Stimulated activated CD8-positive, alpha-beta memory T cell treated with anti-CD3 and anti-CD28 coated beads, Interleukin-4, amount 100 ng/mL, for 4 hours (primary cell): ENCODE results near the gene ZFP28.

Source experiments
- DNase-seq, 2 donors: peaks; one replicate each; pipeline ENCODE4 v3.0.0-alpha.2; 2020; ENCODE audit warnings: low read depth in 2 of 2, low spot score in 1 of 2

ZFP28 gene

DNA sequence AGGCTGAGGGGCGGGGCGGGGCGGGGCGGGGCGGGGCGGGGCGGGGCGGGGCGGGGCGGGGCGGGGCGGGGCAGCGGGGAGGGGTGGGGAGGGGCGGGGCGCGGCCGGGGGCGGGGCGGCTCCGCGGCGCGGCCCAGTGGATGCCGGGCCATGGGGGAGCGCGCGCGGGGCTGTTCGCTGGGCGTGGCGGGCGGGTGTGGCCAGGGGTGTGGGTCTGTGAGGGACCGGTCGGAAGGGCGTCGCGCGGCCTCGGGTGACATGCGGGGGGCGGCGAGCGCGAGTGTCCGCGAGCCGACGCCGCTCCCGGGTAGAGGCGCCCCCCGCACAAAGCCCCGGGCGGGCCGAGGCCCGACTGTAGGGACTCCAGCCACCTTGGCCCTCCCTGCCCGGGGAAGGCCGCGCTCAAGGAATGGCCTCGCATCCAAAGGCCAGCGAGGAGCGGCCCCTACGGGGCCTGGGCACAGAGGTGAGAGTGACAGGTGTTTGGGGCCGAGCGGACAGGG, at the start of gene ZFP28:
Gene ZFP28, plus strand, starts transcription at position 188 of the 503 bp plus-strand sequence. Its CDS starts 71 bp downstream, at position 259.
- peak; percentile 35 to 46 for DNase-seq

DNA sequence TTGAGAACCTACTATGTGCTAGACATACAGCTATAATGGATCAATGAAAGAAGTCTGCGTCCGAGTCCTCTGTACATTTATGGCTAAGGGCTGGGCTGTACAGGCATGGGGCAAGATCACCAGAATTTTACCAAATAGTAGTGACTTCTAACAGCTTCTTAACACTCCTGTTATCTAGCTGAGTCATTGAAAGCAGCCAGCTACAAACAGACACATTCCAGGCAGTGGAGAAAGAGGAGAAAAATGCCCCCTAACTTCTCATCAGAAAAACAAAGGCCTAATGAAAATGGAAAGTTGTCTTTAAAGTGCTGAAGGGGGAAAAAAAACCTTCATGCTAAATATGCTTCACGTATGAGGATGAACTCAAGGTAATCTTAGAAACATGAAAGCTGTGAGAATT, 47.3 kb upstream of the ZFP28 start:
- DNase-seq: no peak

DNA sequence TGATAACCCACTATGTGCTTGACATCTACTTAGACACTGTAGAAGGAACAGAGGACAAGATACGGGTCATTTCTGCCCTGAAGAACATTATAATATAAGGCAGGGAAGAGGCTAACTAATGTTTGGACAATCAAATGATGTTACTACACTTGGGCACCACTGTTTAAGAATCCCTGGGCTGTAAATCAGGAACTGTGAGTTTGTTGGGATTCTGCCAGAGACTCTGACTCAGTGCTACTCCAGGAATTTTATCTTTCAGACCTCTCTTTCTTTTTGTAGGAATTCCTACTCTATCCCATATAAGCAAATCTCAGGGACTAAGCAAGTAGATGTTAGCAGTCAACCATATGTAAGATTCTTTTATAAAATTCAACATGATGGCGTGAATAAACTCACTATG, 34.2 kb upstream of the ZFP28 start:
- DNase-seq: no peak

DNA sequence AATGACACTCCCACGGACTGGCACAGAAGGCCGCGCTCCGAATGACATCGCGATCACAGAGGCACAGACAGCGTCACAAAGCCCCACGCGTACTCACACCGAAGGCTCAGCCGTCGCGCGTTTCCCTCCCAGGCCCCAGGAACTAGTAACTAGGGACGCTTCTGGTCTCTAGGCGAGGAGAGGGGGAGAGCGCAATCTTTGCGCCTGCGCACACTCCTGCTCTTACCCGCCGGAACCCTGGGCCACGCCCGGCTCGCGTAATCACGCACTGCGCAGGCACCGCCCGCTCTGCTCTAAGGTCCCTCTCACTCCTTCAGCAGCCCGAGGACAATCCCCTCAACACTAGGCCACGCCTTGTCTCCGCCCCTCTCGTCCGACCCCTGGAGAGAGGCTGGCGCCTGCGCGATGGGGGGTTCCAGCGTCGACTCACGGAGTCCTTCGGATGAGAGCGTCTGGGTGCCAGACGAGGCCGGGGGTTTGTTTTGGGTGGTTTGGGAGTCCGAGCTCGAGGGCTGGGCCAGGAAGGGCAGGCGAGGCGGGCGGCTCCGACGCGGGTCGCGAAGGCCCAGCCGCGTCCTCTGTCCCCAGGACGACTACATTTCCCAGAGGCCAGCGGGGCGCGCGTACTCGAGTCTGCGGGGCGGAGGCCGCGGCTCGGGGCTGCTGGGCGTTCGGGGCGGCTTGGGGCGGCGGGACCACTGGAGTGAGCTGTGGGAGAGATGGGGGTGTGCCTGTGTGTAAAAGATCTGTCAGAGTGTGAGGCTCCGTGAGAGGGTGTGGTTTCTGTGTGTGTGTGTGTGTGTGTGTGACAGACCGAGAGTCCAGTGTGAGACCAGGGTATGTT, 31.1 kb upstream of the ZFP28 start, which contains the start of gene ZNF471:
Gene ZNF471, plus strand, starts transcription at position 410 of the 844 bp plus-strand sequence. CDS start 3,717 bp downstream, outside the sequence.
- peak; percentile 47 to 79 for DNase-seq

DNA sequence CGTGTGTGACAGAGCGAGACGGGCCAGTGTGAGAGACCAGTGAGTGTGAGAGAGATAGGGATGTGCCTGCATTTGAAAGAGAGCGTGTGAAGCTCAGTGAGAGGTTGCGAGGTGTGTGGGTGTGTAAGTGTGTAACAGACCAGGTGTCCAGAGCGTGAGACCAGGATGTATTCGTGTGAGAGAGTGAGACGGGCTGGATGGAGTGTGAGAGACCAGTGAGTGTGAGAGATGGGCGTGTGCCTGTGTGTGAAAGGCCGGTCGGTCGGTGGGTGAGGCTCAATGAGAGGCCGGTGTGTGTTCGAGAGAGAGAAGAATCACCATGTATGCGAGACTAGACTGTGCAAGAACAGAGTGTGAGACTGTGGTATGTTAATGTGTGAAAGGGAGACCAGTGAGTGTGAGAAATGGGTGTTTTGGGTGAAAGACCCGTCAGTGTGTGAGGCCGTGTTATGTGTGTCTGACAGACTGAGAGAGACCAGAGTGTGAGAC, 30.4 kb upstream of the ZFP28 start:
- DNase-seq: no peak

DNA sequence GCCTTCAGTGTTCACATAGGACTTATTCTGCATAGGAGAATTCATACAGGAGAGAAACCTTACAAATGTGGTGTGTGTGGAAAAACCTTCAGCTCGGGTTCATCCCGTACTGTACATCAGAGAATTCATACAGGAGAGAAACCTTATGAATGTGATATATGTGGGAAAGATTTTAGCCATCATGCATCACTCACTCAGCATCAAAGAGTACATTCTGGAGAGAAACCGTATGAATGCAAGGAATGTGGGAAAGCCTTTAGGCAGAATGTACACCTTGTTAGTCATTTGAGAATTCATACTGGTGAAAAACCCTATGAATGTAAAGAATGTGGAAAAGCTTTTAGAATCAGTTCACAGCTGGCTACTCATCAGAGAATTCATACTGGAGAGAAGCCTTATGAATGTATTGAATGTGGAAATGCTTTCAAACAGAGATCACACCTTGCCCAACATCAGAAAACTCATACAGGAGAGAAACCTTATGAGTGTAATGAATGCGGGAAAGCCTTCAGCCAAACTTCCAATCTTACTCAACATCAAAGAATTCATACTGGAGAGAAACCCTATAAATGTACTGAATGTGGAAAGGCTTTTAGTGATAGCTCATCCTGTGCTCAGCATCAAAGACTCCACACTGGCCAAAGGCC, 13.4 kb upstream of the ZFP28 start:
- DNase-seq: no peak

DNA sequence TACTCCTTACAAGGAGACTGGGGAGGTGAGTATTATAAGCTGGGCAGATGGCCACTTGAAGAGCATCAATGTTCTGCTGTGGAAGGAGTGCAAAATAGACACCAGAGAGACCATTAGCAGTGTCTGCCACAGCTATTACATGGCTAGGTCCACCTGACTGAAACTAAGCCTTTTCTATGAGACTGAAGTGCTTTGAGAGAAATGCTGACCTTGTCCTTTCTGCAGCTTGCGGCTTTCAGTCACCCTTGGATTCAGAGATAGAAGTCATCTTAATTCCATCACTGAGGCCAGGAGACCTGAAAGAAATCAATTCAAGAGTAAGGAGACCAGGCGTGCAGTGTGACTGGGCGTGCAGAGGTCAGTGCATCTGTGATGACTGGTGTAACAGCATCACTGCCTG, 1.3 kb upstream of the ZFP28 start:
- no peak for DNase-seq

DNA sequence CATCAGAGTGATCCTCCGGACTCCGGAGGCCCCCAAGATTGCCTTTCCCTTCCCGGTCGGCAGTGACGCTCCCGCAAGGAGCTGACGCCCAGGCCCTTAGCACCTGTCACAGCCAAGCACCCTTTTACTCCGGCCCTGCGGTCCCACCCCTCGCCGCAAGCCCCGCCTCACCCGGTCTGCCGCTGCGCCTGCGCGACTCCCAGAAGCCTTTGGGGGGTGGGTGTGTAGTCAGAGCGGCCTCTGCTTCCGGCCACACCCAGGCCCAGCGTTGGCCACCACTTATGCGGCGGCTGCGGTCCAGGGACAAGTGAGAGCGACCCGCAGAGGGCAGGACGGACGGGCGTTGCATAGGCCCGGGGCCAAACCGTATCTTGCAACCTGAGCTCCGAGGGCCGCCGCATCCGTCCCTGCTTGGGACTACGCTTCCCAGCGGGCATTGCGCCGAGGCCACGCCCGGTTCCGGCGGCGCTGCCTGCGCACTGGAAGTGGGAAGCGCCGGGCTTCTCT, 441 bp upstream of the ZFP28 start:
- peak; percentile 79 to 80 for DNase-seq

DNA sequence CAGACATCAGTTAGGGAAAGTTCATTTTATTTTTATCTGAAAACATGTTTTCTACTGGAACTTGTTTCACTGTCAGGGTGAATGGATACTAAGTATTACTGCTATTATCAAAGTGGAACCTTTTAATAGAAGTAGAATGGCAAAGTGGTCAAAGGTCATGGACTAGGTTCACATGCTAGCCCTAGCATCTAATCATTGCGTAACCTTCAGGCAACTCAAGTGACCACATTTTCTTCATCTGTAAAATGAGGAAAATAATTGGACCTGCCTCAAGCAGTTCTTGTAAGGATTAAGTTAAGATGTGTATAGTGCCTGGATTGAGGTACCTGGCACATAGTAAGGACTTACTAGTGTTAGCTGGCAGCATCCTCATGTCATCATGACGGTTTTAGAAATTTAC, 5.0 kb downstream of the ZFP28 start:
- DNase-seq: no peak

DNA sequence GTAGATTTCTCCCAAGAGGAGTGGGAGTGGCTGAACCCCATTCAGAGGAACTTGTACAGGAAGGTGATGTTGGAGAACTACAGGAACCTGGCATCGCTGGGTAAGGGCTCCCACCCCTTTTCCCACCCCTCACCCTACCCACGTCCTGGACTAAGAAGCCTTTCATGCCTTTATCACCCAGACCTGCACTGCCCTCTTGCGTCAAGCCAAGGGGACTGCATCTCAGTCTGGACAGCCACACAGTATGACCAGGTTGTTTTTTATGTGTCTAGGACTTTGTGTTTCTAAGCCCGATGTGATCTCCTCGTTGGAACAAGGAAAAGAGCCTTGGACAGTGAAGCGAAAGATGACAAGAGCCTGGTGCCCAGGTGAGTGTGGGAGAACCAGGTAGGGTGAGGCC, 8.8 kb downstream of the ZFP28 start:
- DNase-seq: no peak

DNA sequence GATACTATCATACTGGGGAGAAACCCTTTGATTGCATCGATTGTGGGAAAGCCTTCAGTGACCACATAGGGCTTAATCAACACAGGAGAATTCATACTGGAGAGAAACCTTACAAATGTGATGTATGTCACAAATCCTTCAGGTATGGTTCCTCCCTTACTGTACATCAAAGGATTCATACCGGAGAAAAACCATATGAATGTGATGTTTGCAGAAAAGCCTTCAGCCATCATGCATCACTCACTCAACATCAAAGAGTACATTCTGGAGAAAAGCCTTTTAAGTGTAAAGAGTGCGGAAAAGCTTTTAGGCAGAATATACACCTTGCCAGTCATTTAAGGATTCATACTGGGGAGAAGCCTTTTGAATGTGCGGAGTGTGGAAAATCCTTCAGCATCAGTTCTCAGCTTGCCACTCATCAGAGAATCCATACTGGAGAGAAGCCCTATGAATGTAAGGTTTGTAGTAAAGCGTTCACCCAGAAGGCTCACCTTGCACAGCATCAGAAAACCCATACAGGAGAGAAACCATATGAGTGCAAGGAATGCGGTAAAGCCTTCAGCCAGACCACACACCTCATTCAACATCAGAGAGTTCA, 15.6 kb downstream of the ZFP28 start:
- no peak for DNase-seq

DNA sequence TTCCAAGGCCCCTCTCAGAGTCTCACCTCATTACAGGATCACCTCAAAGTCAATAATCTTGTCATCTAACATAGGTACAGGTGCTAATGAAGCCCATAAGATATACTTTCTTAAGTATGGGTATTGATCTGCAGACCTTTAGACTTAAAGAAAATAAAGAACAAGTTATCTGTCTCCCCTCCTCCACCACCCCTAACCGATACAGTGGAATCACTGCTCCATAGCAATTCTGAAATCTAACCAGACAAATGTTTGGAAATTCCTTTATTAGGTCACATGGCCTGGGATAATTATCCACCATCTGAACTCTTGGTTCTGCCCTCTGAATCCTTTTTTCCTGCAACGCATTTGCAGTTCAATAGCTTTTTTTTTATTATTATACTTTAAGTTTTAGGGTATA, 24.0 kb downstream of the ZFP28 start:
- no peak for DNase-seq

DNA sequence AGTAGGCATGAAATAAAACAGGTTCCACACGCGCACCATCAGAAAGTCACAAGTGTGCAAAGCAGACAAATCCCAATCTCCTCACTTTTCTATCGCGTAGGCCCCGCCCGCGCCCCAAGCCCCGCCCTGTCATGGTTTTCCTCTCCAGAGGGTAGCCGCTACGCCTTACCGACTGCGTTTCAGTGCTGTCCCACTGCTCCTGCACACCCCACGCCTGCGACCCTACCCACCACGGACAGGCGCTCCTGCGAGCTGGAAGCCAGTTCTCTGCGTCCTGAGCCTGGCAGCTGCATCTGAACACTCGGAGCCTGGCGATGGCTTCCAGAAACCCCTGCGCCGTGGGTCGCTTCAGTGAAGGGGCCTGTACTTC, 28.1 kb downstream of the ZFP28 start:
- DNase-seq: no peak

DNA sequence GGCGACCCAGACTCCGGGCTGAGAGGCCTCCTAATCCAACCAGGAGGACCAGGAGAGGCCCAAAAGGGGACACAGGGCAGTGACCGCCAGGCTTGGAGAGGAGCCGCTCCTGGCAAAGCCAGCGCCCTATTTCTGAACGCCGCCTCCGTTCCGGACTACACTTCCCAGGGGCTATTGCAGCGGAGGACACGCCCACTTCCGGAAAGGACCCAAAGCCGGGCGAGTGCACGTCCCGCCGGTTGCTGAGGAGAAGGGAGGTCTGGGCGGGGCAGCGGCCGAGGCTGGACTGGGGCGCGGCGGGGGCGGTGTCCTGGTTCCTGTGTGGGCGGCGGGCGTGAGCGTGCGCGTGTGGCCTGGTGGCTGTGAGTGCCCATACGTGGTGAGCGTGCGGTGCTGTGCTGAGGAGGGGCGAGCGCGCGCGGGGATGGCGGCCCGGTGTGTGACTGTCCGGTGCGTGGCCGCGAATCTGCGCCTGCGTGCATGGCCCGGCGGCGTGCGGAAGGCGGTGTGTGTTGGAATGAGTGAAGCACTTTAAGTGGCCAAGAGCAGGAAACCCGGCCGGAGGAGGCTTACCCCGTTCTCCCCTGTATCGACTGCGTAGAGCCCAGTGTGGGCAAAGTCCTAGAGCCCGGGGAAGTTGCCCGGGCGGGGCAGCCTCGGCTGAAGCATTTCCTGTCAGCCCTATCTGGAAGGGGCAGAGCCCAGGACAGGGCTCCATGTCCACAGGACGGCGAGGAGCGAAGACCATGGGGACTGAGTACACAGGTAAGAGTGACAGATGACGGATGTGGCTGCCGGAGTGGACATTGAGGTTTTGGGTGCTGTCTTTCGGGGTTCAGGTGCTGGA, 28.7 kb downstream of the ZFP28 start, which contains the start of gene ZNF470:
Gene ZNF470, plus strand, starts transcription at position 195 of the 847 bp plus-strand sequence. CDS start 2,844 bp downstream, outside the sequence.
- peak; percentile 70 to 81 for DNase-seq

DNA sequence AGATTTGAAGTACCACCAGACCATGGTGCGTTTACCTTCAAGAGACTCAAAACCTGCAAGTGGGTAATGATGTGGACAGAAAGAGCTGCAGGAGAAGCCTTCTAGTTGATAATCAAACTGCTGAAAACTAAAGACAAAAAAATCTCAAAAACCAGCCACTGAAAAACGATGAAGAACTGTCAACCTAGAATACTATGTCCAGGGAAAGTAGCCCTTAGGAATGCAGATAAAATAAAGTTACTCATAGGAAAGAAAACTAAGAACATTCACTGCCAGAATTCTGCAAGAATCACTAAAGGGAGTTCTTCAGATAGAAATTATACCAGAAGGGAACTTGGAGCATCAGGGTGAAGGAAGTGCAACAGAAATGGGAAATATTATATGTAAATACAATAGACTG, 33.8 kb downstream of the ZFP28 start:
- DNase-seq: no peak

DNA sequence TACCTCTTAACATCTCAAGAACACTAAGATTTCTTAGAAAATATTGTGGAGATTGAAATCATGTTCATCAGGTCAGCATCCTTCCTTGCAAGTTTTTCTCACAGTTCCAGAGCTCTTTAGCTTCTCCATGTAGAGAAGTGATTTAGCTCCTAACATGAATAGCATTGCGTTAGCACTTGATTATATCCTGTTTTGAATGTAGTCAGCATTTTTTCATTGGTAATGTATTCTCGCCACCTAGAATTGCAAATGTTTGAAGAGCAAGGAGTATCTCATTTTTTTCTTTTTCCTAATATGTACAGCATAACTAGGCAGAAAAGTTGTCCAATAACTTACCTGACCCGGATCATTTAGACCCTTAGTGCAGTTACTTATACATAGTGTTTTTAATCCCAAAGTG, 35.2 kb downstream of the ZFP28 start:
- DNase-seq: no peak

DNA sequence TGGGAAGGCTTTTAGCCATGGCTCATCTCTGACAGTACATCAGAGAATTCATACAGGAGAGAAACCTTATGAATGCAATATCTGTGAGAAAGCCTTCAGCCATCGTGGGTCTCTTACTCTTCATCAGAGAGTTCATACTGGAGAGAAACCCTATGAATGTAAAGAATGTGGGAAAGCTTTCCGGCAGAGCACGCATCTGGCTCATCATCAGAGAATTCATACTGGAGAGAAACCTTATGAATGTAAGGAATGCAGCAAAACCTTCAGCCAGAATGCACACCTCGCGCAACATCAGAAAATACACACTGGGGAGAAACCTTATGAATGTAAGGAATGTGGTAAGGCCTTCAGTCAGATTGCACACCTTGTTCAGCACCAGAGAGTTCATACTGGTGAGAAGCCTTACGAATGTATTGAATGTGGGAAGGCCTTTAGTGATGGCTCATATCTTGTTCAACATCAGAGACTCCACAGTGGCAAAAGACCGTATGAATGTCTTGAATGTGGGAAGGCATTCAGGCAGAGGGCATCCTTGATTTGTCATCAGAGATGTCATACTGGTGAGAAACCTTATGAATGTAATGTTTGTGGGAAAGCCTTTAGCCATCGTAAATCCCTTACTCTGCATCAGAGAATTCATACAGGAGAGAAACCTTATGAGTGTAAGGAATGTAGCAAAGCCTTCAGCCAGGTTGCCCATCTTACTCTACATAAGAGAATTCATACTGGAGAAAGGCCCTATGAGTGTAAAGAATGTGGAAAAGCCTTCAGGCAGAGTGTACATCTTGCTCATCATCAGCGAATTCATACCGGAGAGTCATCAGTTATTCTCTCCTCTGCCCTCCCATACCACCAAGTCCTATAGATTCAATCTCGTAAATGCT, 39.2 kb downstream of the ZFP28 start:
- DNase-seq: no peak

DNA sequence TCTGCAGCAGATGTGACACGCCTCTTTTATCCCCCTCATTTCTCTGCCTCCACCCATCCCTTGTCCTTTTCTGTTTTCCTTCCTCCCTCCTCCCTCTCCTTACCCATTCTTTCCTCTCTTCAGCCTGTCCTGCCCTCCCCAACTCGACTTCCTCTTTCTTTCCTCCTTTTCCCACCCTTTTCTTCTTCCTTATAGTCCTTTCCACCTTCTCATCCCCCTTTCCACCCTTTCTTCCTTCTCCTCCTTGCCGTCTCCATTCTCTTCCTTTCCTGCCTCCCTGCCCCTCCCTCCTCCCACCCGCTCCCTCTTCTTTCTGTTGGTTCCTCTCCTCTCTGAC, 55.7 kb downstream of the ZFP28 start:
- no peak for DNase-seq

DNA sequence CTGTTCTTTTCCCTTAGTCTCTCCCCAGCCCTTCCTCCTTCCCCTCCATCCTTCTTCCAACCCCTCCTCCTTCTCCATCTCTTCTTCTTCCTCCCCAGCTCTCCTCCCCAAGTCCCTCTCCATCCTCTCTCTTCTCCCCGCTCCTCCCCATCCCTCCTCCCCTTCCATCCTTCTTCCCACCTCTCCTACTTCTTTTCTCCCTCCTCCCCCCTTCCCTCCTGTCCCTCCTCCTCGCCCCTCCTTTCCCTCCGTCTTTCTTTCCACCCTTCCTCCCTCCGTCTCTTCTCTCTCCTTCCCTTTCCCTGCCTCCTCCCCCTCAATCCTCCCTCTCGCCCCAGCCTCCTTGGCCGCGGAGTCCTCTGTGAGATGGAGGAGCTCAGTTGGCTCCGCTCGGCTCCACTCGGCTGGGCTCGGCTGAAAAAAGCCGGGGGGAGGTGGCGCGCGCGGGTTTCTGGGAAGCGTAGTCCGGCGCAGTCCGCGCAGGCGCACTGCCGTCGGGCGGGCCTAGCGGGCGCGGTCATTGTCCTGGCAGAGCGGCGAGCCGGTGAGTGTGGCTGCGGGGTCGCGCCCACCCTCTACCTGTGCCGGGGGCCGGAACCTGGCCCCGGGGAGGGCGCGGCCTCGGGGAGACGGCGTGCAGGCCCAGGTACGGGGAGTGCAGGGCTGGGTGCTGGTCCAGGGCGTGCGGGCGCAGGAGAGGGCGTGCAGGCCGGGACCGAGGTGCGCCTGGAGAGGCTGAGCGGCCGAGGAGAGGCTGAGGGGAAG, 56.2 kb downstream of the ZFP28 start, which contains the start of gene ZNF71:
Gene ZNF71, plus strand, starts transcription at position 520 of the 765 bp plus-strand sequence. CDS start 6,257 bp downstream, outside the sequence.
- peak; percentile 75 to 79 for DNase-seq
